Ascending aorta (tissue), 2 donors: Measurements from ENCODE around the gene RICTOR. TPM values are rescaled to one million over a fixed set of nuclear protein-coding genes. Genes with fewer than 3 reads are reported as not detected.
"Not testable (repeated sequence)": the region's sequence is repeated elsewhere in the genome, so short reads cannot be mapped to it uniquely, and the experiment has no call there.

Experiments used
- DNase-seq, 2 donors: peaks; one replicate each; pipeline ENCODE4 v3.0.0-alpha.2; 2019; ENCODE audit warnings: low spot score in 2 of 2
- H3K27ac ChIP-seq, 2 donors: fragments of 200-600 bp; sonication (generic); one replicate each; pipeline ENCODE4 v1.5.1; 2016 to 2017; ENCODE audit warnings: mild to moderate bottlenecking in 1 of 2
- H3K27me3 ChIP-seq: fragments of 200-600 bp; sonication (generic); one replicate; pipeline ENCODE4 v1.5.1; 2017
- H3K36me3 ChIP-seq, 2 donors: fragments of 200-600 bp; sonication (generic); one replicate each; pipeline ENCODE4 v1.5.1; 2016
- H3K4me1 ChIP-seq, 2 donors: fragments of 200-600 bp; sonication (generic); one replicate each; pipeline ENCODE4 v1.5.1; 2016 to 2017; ENCODE audit warnings: mild to moderate bottlenecking in 1 of 2
- H3K4me3 ChIP-seq, 2 donors: fragments of 200-600 bp; sonication (generic); one replicate each; pipeline ENCODE4 v1.5.1; 2016 to 2017; ENCODE audit warnings: mild to moderate bottlenecking in 1 of 2
- H3K9me3 ChIP-seq, 2 donors: fragments of 200-600 bp; sonication (generic); one replicate each; pipeline ENCODE4 v1.5.1; 2016
- CTCF ChIP-seq, 3 experiments: fragments of 200-600 bp in 2 of 3; fragments of 450-650 bp in 1 of 3; sonication (generic) in 2 of 3; IDR thresholded peaks; one replicate each; pipeline ENCODE4 v1.5.1; 2016 to 2019; ENCODE audit warnings: antibody characterized with exemption in 3 of 3, mild to moderate bottlenecking in 1 of 3, moderate library complexity in 1 of 3
- intact Hi-C: fragments of 100-400 bp; cut with DNase I; formaldehyde crosslinking; loops from one replicate; pipeline ENCODE4 v1.15.1; 2023
- total RNA-seq: library from RNA; depleted of rRNA; stranded (reverse); fragments of >200 nt; gene quantifications from one replicate; pipeline ENCODE4 v1.1.0, GENCODE V29; 2016

The RICTOR gene
- total RNA-seq, 1 donor from 2014 or later: 12.1 TPM

DNA sequence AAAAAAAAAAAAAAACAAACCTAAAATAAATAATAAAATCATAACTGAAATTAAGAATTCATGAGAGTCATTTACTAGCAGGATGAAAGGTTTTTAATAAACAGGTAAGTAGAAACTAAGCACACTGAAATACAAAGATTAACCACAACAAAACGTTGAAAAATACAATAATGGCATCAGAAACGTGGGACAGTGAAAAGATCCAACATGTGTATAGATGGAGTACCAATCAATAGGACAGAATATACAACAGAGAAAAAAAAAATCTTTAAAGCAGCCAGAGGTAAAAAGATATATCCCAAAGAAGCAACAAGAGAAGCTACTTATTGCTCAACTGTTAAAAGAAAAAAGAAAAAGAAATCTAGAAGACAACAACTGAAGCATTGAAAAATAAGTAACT is 75.2 kb downstream of the RICTOR start:
- no peak for TF ChIP-seq CTCF (IDR thresholded peaks at IDR 0.05)
- no peaks in the 10 kb centered on the region for H3K4me1 ChIP-seq
- H3K27me3 ChIP-seq: no peaks in the 10 kb centered on the region
- no peaks in the 10 kb centered on the region for H3K9me3 ChIP-seq
- no peaks in the 10 kb centered on the region for H3K36me3 ChIP-seq
- no peak for DNase-seq
- H3K4me3 ChIP-seq: no peak overlapping the region
- no peak overlapping the region for H3K27ac ChIP-seq
- intact Hi-C loops: loop anchor here (10.0 kb wide), 1 partner anchor 216 kb away; the partner anchor contains the start of gene FYB1

GRCh38 chr5:38997591-38997990 is 76.6 kb downstream of the RICTOR start:
- TF ChIP-seq CTCF (IDR thresholded peaks at IDR 0.05): no peak
- no peaks in the 10 kb centered on the region for H3K4me1 ChIP-seq
- intact Hi-C loops: loop anchor here (10.0 kb wide), 1 partner anchor 217 kb away; the partner anchor contains the start of gene FYB1
- no peaks in the 10 kb centered on the region for H3K36me3 ChIP-seq
- DNase-seq: no peak
- H3K4me3 ChIP-seq: no peak overlapping the region
- H3K27me3 ChIP-seq: no peaks in the 10 kb centered on the region
- H3K27ac ChIP-seq: no peak overlapping the region
- H3K9me3 ChIP-seq: no peaks in the 10 kb centered on the region

DNA sequence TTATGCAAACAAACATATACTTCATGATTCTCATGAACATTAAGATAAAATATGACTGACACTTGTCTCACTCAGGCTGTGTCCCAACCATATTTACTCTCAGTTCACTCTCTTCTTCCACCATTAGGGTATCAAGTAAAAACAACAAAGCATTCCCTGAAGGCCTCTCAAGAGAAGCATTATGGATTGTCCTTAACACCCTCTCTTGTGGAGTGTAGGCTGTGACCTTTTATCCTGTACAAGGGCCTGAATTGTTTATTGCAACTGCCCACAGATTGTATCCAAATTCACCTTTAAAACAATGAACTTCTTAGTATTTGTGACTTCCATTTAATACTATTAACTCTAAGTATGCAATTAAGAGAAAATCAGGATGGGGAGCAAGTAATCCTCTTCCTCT is 78.1 kb downstream of the RICTOR start:
- intact Hi-C loops: loop anchor here (10.0 kb wide), 1 partner anchor 219 kb away; the partner anchor contains the start of gene FYB1
- no peak overlapping the region for H3K27ac ChIP-seq
- no peak for DNase-seq
- H3K4me1 ChIP-seq: no peaks in the 10 kb centered on the region
- H3K4me3 ChIP-seq: no peak overlapping the region
- TF ChIP-seq CTCF (IDR thresholded peaks at IDR 0.05): no peak
- H3K36me3 ChIP-seq: no peaks in the 10 kb centered on the region
- H3K9me3 ChIP-seq: no peaks in the 10 kb centered on the region
- no peaks in the 10 kb centered on the region for H3K27me3 ChIP-seq

GRCh38 chr5:38994324-38994927 is 79.8 kb downstream of the RICTOR start:
- Histone ChIP-seq H3K36me3 (peaks cover 2 to 4% of the 10 kb centered on the region in 2 donors), H3K4me3 (no peak overlapping the region), H3K4me1 (no peaks in the 10 kb centered on the region), H3K27ac (no peak overlapping the region), H3K27me3 (no peaks in the 10 kb centered on the region), H3K9me3 (no peaks in the 10 kb centered on the region)
- intact Hi-C loops: loop anchor here (1.0 to 10.0 kb wide), 2 partner anchors 86 to 220 kb away; partner anchors contain the start of gene FYB1
- TF ChIP-seq CTCF (IDR thresholded peaks at IDR 0.05): peak in 2 of 3 experiments; percentile 35 to 59
- no peak for DNase-seq

DNA sequence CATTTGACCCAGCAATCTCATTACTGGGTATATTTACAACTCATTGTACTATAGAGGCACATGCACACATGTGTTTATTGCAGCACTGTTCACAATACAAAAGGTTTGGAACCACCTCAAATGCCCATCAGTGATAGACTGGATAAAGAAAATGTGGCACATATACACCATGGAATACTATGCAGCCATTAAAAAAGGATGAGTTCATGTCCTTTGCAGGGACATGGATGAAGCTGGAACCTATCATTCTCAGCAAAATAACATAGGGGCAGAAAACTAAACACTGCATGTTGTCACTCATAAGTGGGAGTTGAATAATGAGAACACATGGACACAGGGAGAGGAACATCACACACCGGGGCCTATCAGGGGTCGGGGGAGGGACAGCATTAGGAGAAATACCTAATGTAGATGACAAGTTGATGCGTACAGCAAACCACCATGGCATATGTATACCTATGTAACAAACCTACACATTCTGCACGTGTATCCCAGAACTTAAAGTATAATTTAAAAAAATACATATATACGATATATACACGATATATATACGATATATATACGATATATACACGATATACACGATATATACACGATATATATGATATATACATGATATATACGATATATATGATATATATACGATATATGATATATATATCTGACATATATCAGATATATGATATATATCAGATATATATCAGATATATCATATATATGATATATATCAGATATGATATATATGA is 84.1 kb downstream of the RICTOR start:
- H3K4me1 ChIP-seq, H3K9me3 ChIP-seq, H3K36me3 ChIP-seq, H3K27ac ChIP-seq, DNase-seq, H3K4me3 ChIP-seq, H3K27me3 ChIP-seq: not testable (repeated sequence)
- intact Hi-C loops: loop anchor here (10.0 kb wide), 1 partner anchor 225 kb away; the partner anchor contains the start of gene FYB1

- Histone ChIP-seq H3K4me3 (no peak overlapping the region), H3K27ac (no peak overlapping the region), H3K4me1 (no peaks in the 10 kb centered on the region), H3K27me3 (no peaks in the 10 kb centered on the region), H3K9me3 (no peaks in the 10 kb centered on the region), H3K36me3 (peaks cover 7 to 10% of the 10 kb centered on the region in 2 donors)
- intact Hi-C loops: no loop called here
- no peak for TF ChIP-seq CTCF (IDR thresholded peaks at IDR 0.05)
- no peak for DNase-seq
These were observed 88.2 kb downstream of the RICTOR start for GRCh38 chr5:38985909-38986452.
